ENCODE results near the gene ZNF766. TPM values are rescaled to one million over a fixed set of nuclear protein-coding genes. Genes with fewer than 3 reads are reported as not detected.

Gene ZNF766
- total RNA-seq, 4 donors from 2014 or later, result 1.1 to 34.2 (median 6.8) TPM

DNA sequence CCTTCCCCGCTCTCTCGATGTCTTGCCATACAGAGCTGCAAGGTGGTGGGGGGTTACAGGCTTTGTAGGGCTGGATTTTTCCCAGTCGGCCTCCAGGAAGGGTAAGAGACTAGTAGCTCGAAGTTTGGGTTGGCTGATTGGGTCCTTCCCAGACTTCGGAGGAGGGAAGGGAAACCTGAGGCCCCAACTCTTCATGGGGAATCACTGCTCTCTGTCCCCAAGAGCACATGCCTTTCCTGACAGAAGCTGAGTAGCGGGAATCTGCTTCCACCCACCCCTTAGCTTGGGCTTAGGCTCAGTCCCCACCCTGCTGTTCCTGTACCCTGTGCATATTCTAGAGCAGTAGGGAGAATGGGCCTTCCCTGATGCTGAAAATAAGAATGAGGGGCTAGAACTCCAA lies 39.9 kb upstream of the ZNF766 start:
- no peak overlapping the region for H3K27ac ChIP-seq
- peaks cover 0 to 35% (median 13%) of the 10 kb centered on the region in 4 donors for H3K36me3 ChIP-seq
- DNase-seq, result no peak
- no peaks in the 10 kb centered on the region for H3K4me1 ChIP-seq
- intact Hi-C loops (cut with DNase I; ENCODE audit: low total_unique reads) (no loop called here), in situ Hi-C loops (cut with MboI; ENCODE audit: low pct_ligation_motif_present in 1 of 4, low pct_unique_long_range_greater_than_20kb in 1 of 4, low sequenced_read_pairs in 3 of 4) (no loop called here)
- H3K9me3 ChIP-seq, result no peaks in the 10 kb centered on the region
- no peak overlapping the region for H3K4me3 ChIP-seq
- TF ChIP-seq, protein P1, sequence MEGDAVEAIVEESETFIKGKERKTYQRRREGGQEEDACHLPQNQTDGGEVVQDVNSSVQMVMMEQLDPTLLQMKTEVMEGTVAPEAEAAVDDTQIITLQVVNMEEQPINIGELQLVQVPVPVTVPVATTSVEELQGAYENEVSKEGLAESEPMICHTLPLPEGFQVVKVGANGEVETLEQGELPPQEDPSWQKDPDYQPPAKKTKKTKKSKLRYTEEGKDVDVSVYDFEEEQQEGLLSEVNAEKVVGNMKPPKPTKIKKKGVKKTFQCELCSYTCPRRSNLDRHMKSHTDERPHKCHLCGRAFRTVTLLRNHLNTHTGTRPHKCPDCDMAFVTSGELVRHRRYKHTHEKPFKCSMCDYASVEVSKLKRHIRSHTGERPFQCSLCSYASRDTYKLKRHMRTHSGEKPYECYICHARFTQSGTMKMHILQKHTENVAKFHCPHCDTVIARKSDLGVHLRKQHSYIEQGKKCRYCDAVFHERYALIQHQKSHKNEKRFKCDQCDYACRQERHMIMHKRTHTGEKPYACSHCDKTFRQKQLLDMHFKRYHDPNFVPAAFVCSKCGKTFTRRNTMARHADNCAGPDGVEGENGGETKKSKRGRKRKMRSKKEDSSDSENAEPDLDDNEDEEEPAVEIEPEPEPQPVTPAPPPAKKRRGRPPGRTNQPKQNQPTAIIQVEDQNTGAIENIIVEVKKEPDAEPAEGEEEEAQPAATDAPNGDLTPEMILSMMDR (IDR thresholded peaks at IDR 0.05), result no peak
- TF ChIP-seq POLR2AphosphoS5 (IDR thresholded peaks at IDR 0.05) (no peak), EP300 (IDR thresholded peaks at IDR 0.05; ENCODE audit: low read depth) (no peak), POLR2A (IDR thresholded peaks at IDR 0.05) (no peak)
- WGBS, 2 donors (ENCODE audit: low coverage in 1 of 2), result 89 to 93% methylated on average over 2 to 6 of the region's 6 CpGs
- no peaks in the 10 kb centered on the region for H3K27me3 ChIP-seq

- no peak for TF ChIP-seq POLR2A (IDR thresholded peaks at IDR 0.05)
- no peak for TF ChIP-seq EP300 (IDR thresholded peaks at IDR 0.05; ENCODE audit: low read depth)
- TF ChIP-seq, protein P1 (IDR thresholded peaks at IDR 0.05), result no peak
- TF ChIP-seq POLR2AphosphoS5 (IDR thresholded peaks at IDR 0.05), result no peak
- 57% methylated on average over 1 of the region's 1 CpG; no CpG with 5 or more reads in 1 of the 2 donors for WGBS, 2 donors (ENCODE audit: low coverage in 1 of 2)
- Histone ChIP-seq H3K4me3 (no peak overlapping the region), H3K27ac (no peak overlapping the region), H3K36me3 (peaks cover 0 to 26% (median 10%) of the 10 kb centered on the region in 4 donors), H3K4me1 (no peaks in the 10 kb centered on the region), H3K9me3 (no peaks in the 10 kb centered on the region), H3K27me3 (no peaks in the 10 kb centered on the region)
- in situ Hi-C loops (cut with MboI; ENCODE audit: low pct_ligation_motif_present in 1 of 4, low pct_unique_long_range_greater_than_20kb in 1 of 4, low sequenced_read_pairs in 3 of 4) (loop anchor here in 1 of 4 donors (10.0 kb wide), 1 partner anchor 86 kb away; no protein-coding TSS in a partner anchor), intact Hi-C loops (cut with DNase I; ENCODE audit: low total_unique reads) (no loop called here)
- DNase-seq, result no peak
Observed at GRCh38 chr19:52230685-52231084, 38.7 kb upstream of the ZNF766 start.

- no peaks in the 10 kb centered on the region for H3K9me3 ChIP-seq
- no peaks in the 10 kb centered on the region for H3K27me3 ChIP-seq
- WGBS, 2 donors (ENCODE audit: low coverage in 1 of 2), result 51 to 71% methylated on average over 2 to 3 of the region's 3 CpGs
- no peaks in the 10 kb centered on the region for H3K4me1 ChIP-seq
- H3K27ac ChIP-seq, result no peak overlapping the region
- no peak overlapping the region for H3K4me3 ChIP-seq
- TF ChIP-seq POLR2AphosphoS5 (IDR thresholded peaks at IDR 0.05), result no peak
- TF ChIP-seq, protein P1 (IDR thresholded peaks at IDR 0.05), result no peak
- no peak for TF ChIP-seq POLR2A (IDR thresholded peaks at IDR 0.05)
- no peak for TF ChIP-seq EP300 (IDR thresholded peaks at IDR 0.05; ENCODE audit: low read depth)
- H3K36me3 ChIP-seq, result peaks cover 0 to 19% (median 6%) of the 10 kb centered on the region in 4 donors
- in situ Hi-C loops (cut with MboI; ENCODE audit: low pct_ligation_motif_present in 1 of 4, low pct_unique_long_range_greater_than_20kb in 1 of 4, low sequenced_read_pairs in 3 of 4), result loop anchor here in 1 of 4 donors (10.0 kb wide), 1 partner anchor 87 kb away; no protein-coding TSS in a partner anchor
- no peak for DNase-seq
- intact Hi-C loops (cut with DNase I; ENCODE audit: low total_unique reads), result no loop called here
Observed at GRCh38 chr19:52231154-52231910, 38.1 kb upstream of the ZNF766 start.

DNA sequence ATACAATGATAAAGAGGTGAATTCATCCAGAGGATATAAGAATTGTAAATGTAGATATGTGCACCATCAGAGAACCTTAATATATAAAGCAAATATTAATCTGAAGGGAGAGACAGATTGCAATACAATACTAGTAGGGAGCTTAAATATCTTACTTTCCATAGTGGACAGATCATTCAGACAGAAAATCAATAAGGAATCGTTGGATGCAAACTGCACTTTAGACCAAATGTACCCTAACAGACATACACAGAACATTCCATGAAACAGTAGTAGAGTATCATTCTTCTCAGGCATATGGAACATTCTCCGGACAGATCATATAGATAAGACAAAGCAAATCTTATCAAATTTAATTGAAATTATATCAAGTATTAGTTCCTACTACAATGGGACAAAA lies 35.0 kb upstream of the ZNF766 start:
- intact Hi-C loops (cut with DNase I; ENCODE audit: low total_unique reads), result no loop called here
- Histone ChIP-seq H3K4me3 (no peak overlapping the region), H3K36me3 (no peaks in the 10 kb centered on the region), H3K27ac (no peak overlapping the region), H3K9me3 (no peaks in the 10 kb centered on the region), H3K4me1 (no peaks in the 10 kb centered on the region), H3K27me3 (no peaks in the 10 kb centered on the region)
- in situ Hi-C loops (cut with MboI; ENCODE audit: low pct_ligation_motif_present in 1 of 4, low pct_unique_long_range_greater_than_20kb in 1 of 4, low sequenced_read_pairs in 3 of 4), result loop anchor here in 1 of 4 donors (10.0 kb wide), 1 partner anchor 90 kb away; no protein-coding TSS in a partner anchor
- TF ChIP-seq EP300 (IDR thresholded peaks at IDR 0.05; ENCODE audit: low read depth) (no peak), POLR2A (IDR thresholded peaks at IDR 0.05) (no peak), POLR2AphosphoS5 (IDR thresholded peaks at IDR 0.05) (no peak)
- TF ChIP-seq, protein P1 (IDR thresholded peaks at IDR 0.05), result no peak
- 64 to 85% methylated on average over 2 of the region's 2 CpGs for WGBS, 2 donors (ENCODE audit: low coverage in 1 of 2)
- DNase-seq, result no peak
